Lung (tissue), 12 donors: ENCODE results near the gene FAM221B. TPM values are rescaled to one million over a fixed set of nuclear protein-coding genes. Genes with fewer than 3 reads are reported as not detected.

ENCODE experiments used
- ATAC-seq: fragments of 200-7000 bp; cut with Tn5 transposase; one replicate; pipeline ENCODE4 v1.9.1; 2020; ENCODE audit warnings: moderate number of reproducible peaks; ENCODE audit not compliant: insufficient read depth, low FRiP score
- DNase-seq, 3 donors: peaks; one replicate each; pipeline ENCODE4 v3.0.0-alpha.2; 2013 to 2017
- H3K27ac ChIP-seq, 2 donors: one replicate each; pipeline ENCODE4 v1.5.1; 2013; ENCODE audit warnings: mild to moderate bottlenecking in 2 of 2, moderate library complexity in 2 of 2, control low read depth in 1 of 2, inconsistent platforms in 1 of 2, low read depth in 1 of 2, low read length in 1 of 2
- H3K27me3 ChIP-seq, 3 donors: one replicate each; pipeline ENCODE4 v1.5.1; 2013; ENCODE audit warnings: low read length in 2 of 3; ENCODE audit not compliant: control insufficient read depth in 3 of 3, insufficient read depth in 3 of 3
- H3K36me3 ChIP-seq, 4 donors: one replicate each; pipeline ENCODE4 v1.5.1; 2013; ENCODE audit warnings: low read length in 4 of 4, mild to moderate bottlenecking in 1 of 4, moderate library complexity in 1 of 4; ENCODE audit not compliant: control insufficient read depth in 4 of 4, insufficient read depth in 4 of 4
- H3K4me1 ChIP-seq, 5 donors: one replicate each; pipeline ENCODE4 v1.5.1; 2013; ENCODE audit warnings: low read length in 5 of 5, mild to moderate bottlenecking in 2 of 5, moderate library complexity in 1 of 5; ENCODE audit not compliant: control insufficient read depth in 5 of 5, insufficient read depth in 5 of 5
- H3K4me3 ChIP-seq: one replicate; pipeline ENCODE4 v1.5.1; 2013; ENCODE audit warnings: mild to moderate bottlenecking, control low read depth, moderate library complexity
- H3K9ac ChIP-seq, 2 donors: one replicate each; pipeline ENCODE4 v1.5.1; 2013; ENCODE audit warnings: low read length in 2 of 2, control low read depth in 1 of 2; ENCODE audit not compliant: insufficient read depth in 1 of 2
- H3K9me3 ChIP-seq, 4 donors: one replicate each; pipeline ENCODE4 v1.5.1; 2013; ENCODE audit warnings: low read length in 3 of 4, mild to moderate bottlenecking in 1 of 4, moderate library complexity in 1 of 4; ENCODE audit not compliant: control insufficient read depth in 4 of 4, insufficient read depth in 3 of 4
- CTCF ChIP-seq: IDR thresholded peaks from 2 replicates; pipeline ENCODE4 v1.5.1; 2012; ENCODE audit warnings: mild to moderate bottlenecking; ENCODE audit errors: control extremely low read depth, extremely low read depth
- WGBS, 2 donors: extraction: QIAGEN DNeasy Blood & Tissue Kit; methylation state at CpG; one replicate each; pipeline ENCODE4 v1.1.7; 2013; 5-methylcytosine and 5-hydroxymethylcytosine counted together
- polyA plus RNA-seq, 2 donors: library from polyadenylated mRNA; stranded (reverse); fragments of 200-250 nt; gene quantifications; one replicate each; pipeline ENCODE4 v1.2.1, GENCODE V29; 2013
- total RNA-seq, 2 donors: library from RNA; depleted of rRNA in 1 of 2; stranded (reverse); fragments of >200 nt in 1 of 2; gene quantifications; one replicate each; pipeline ENCODE4 v1.2.1, GENCODE V29; 2014 to 2021
- donor health status: control.
- donor health status: control.
- donor health status: Bipolar disorder and iron deficiency.
- donor health status: healthy.
- donor health status: DM: yes; HTN: yes; CAD: no.

FAM221B gene
- total and polyA plus RNA-seq, 4 donors = 0.10 to 0.25 (median 0.13) TPM

- Histone ChIP-seq H3K9me3 (no peaks in the 10 kb centered on the region), H3K4me3 (no peak overlapping the region), H3K36me3 (peaks cover 0 to 53% (median 30%) of the 10 kb centered on the region in 4 donors), H3K4me1 (no peaks in the 10 kb centered on the region), H3K9ac (no peak overlapping the region), H3K27ac (no peak overlapping the region), H3K27me3 (no peaks in the 10 kb centered on the region)
- DNase-seq (no peak), ATAC-seq (no peak)
- no peak for TF ChIP-seq CTCF
- WGBS, 2 donors = 92 to 93% methylated on average over 13 of the region's 13 CpGs
Observed at GRCh38 chr9:35801328-35802128, 27.0 kb downstream of the FAM221B start.

- Histone ChIP-seq H3K36me3 (peaks cover 0 to 48% (median 21%) of the 10 kb centered on the region in 4 donors), H3K4me3 (no peak overlapping the region), H3K27ac (no peak overlapping the region), H3K27me3 (no peaks in the 10 kb centered on the region), H3K9ac (no peak overlapping the region), H3K9me3 (no peaks in the 10 kb centered on the region), H3K4me1 (no peaks in the 10 kb centered on the region)
- ATAC-seq = no peak
- WGBS, 2 donors = 92 to 99% methylated on average over 7 of the region's 7 CpGs
- no peak for DNase-seq
- no peak for TF ChIP-seq CTCF
Observed at GRCh38 chr9:35800530-35800929, 28.0 kb downstream of the FAM221B start.

GRCh38 chr9:35798658-35799374 lies 29.7 kb downstream of the FAM221B start:
- peak overlapping the region in 1 of 2 donors; percentile 1 for H3K27ac ChIP-seq
- H3K36me3 ChIP-seq = peaks cover 0 to 37% (median 19%) of the 10 kb centered on the region in 4 donors
- H3K9ac ChIP-seq = no peak overlapping the region
- WGBS, 2 donors = 83 to 96% methylated on average over 4 of the region's 4 CpGs
- DNase-seq (no peak), ATAC-seq (no peak)
- no peaks in the 10 kb centered on the region for H3K27me3 ChIP-seq
- no peak for TF ChIP-seq CTCF
- peaks cover 0 to 8% (median 0%) of the 10 kb centered on the region in 5 donors for H3K4me1 ChIP-seq
- no peak overlapping the region for H3K4me3 ChIP-seq
- no peaks in the 10 kb centered on the region for H3K9me3 ChIP-seq
